ENCODE measurements around the gene ITGA6. TPM values are rescaled to one million over a fixed set of nuclear protein-coding genes. Genes with fewer than 3 reads are reported as not detected.

The ITGA6 gene
- total RNA-seq, 1 experiment from 2014 or later, result 75.9 TPM

GRCh38 chr2:172431993-172432392 lies 4.6 kb downstream of the ITGA6 start:
- peaks cover 3% of the 10 kb centered on the region; the same call in 1 of the 2 replicates for H3K36me3 ChIP-seq (ENCODE audit: control insufficient read depth, insufficient read depth, low read length)
- TF ChIP-seq REST (IDR thresholded peaks at IDR 0.05; ENCODE audit: insufficient read depth in 1 of 2, low read depth in 2 of 2, low read length in 1 of 2), result no peak
- no peak for TF ChIP-seq SIN3A (IDR thresholded peaks at IDR 0.05; ENCODE audit: borderline replicate concordance, insufficient read depth, low read depth, low read length)
- no peak for TF ChIP-seq TCF7L2 (IDR thresholded peaks at IDR 0.05; ENCODE audit: low read depth, low read length)
- no peak for TF ChIP-seq POLR2AphosphoS5 (IDR thresholded peaks at IDR 0.05; ENCODE audit: low read depth, low read length)
- TF ChIP-seq CTCF (IDR thresholded peaks at IDR 0.05), result no peak

DNA sequence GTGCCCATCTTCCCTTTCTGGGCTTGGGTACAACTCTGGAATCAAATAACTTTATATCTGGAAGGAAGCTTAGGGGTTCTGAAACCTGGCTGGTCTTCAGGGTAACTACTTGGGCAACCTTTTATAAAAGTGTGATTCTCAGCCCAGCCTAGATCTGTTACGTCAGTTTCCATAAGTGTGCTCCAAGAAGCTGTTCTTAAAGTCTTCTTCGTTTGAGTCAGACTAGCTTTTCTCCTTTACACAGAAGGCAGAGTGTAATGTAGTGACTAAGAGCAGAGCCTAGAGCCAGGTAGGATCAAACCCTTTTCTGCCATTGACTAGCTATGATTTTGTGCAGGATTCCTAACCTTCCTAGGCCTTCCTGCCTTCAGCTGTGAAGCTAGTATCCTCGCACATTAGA lies 5.8 kb downstream of the ITGA6 start:
- H3K9me3 ChIP-seq (ENCODE audit: control insufficient read depth, insufficient read depth, low read depth, low read length), result no peaks in the 10 kb centered on the region
- ChIA-PET CTCF (interaction anchor here (1.1 kb wide), 1 partner anchor 29 kb away, joined by 3 read pairs; no protein-coding TSS in a partner anchor), POLR2A (no interaction called here)
- BruUV-seq (replicated peaks), result no TSS peak
- DNase-seq (ENCODE audit: low read depth, low spot score), result no peak
- no peak overlapping the region for H3K4me3 ChIP-seq (ENCODE audit: low read depth in 2 of 2, low read length in 2 of 2)
- no peak overlapping the region for H3K27ac ChIP-seq (ENCODE audit: low read length)
- no peak for ATAC-seq
- TF ChIP-seq SIN3A (IDR thresholded peaks at IDR 0.05; ENCODE audit: borderline replicate concordance, insufficient read depth, low read depth, low read length) (no peak), CTCF (IDR thresholded peaks at IDR 0.05) (no peak), TCF7L2 (IDR thresholded peaks at IDR 0.05; ENCODE audit: low read depth, low read length) (no peak), REST (IDR thresholded peaks at IDR 0.05; ENCODE audit: insufficient read depth in 1 of 2, low read depth in 2 of 2, low read length in 1 of 2) (no peak), POLR2AphosphoS5 (IDR thresholded peaks at IDR 0.05; ENCODE audit: low read depth, low read length) (no peak)
- H3K36me3 ChIP-seq (ENCODE audit: control insufficient read depth, insufficient read depth, low read length), result no peaks in the 10 kb centered on the region; the same call in 1 of the 2 replicates
- in situ Hi-C loops (cut with HindIII; ENCODE audit: low pct_unique_long_range_greater_than_20kb, low sequenced_read_pairs), result no loop called here
- intact Hi-C loops (cut with micrococcal nuclease; ENCODE audit: unreplicated experiment), result no loop called here
- no peaks in the 10 kb centered on the region for H3K27me3 ChIP-seq (ENCODE audit: control insufficient read depth, insufficient read depth, low read length)
- H3K4me1 ChIP-seq (ENCODE audit: control insufficient read depth, insufficient read depth, low read length), result peaks cover 34% of the 10 kb centered on the region

More at GRCh38 chr2:172431993-172432392, 4.6 kb downstream of the ITGA6 start:
- Histone ChIP-seq H3K4me1 (ENCODE audit: control insufficient read depth, insufficient read depth, low read length) (peaks cover 28% of the 10 kb centered on the region), H3K27ac (ENCODE audit: low read length) (no peak overlapping the region), H3K4me3 (ENCODE audit: low read depth in 2 of 2, low read length in 2 of 2) (no peak overlapping the region), H3K9me3 (ENCODE audit: control insufficient read depth, insufficient read depth, low read depth, low read length) (no peaks in the 10 kb centered on the region), H3K27me3 (ENCODE audit: control insufficient read depth, insufficient read depth, low read length) (no peaks in the 10 kb centered on the region)
- ChIA-PET CTCF (no interaction called here), POLR2A (interaction anchor here (0.5 kb wide), 1 partner anchor 13 kb away, joined by 3 read pairs; no protein-coding TSS in a partner anchor)
- in situ Hi-C loops (cut with HindIII; ENCODE audit: low pct_unique_long_range_greater_than_20kb, low sequenced_read_pairs), result no loop called here
- intact Hi-C loops (cut with micrococcal nuclease; ENCODE audit: unreplicated experiment), result no loop called here
- DNase-seq (ENCODE audit: low read depth, low spot score) (no peak), ATAC-seq (no peak)
- no TSS peak for BruUV-seq (replicated peaks)
